HEK293 (cell line): ENCODE data around the gene SEPTIN7.

Experiments
- CTCF ChIA-PET: fragments of 350-600 bp; formaldehyde crosslinking; extraction: SDS; loops from one replicate; lab custom pipeline; 2021; ENCODE audit warnings: antibody characterized with exemption; lab: Yijun Ruan, JAX
- POLR2A ChIA-PET: fragments of 300-600 bp; formaldehyde crosslinking; extraction: SDS; loops from one replicate; lab custom pipeline; 2020; ENCODE audit warnings: antibody characterized with exemption, inconsistent platforms; lab: Yijun Ruan, JAX
- H3K27ac ChIP-seq: fragments of 200-500 bp; sonication (Bioruptor generic); 2 replicates; pipeline ENCODE4 v1.5.1; 2014; ENCODE audit warnings: low read depth, low read length, control low read depth, inconsistent platforms; ENCODE audit errors: extremely low read depth
- H3K36me3 ChIP-seq, 2 experiments: fragments of 200-500 bp in 1 of 2; sonication (Bioruptor generic) in 1 of 2; 1 replicate in 1 of 2; 2 replicates in 1 of 2; pipeline ENCODE4 v1.5.1; 2014 to 2017; ENCODE audit warnings: inconsistent platforms in 2 of 2, low read length in 2 of 2; ENCODE audit not compliant: control insufficient read depth in 2 of 2, insufficient read depth in 1 of 2
- H3K4me1 ChIP-seq: fragments of 200-500 bp; sonication (Bioruptor generic); 2 replicates; pipeline ENCODE4 v1.5.1; 2014; ENCODE audit warnings: mild to moderate bottlenecking, low read length, inconsistent platforms; ENCODE audit not compliant: control insufficient read depth, insufficient read depth
- H3K4me3 ChIP-seq: 2 replicates; pipeline ENCODE4 v1.5.1; 2011; ENCODE audit warnings: low read depth, mild to moderate bottlenecking, control low read depth, low read length, moderate library complexity
- H3K9me3 ChIP-seq: fragments of 200-500 bp; sonication (Bioruptor generic); 2 replicates; pipeline ENCODE4 v1.5.1; 2014; ENCODE audit warnings: low read depth, low read length, inconsistent platforms; ENCODE audit not compliant: control insufficient read depth, insufficient read depth
- BCL6B ChIP-seq: fragments of 450-650 bp; formaldehyde crosslinking; IDR thresholded peaks from 2 replicates; pipeline ENCODE4 v1.5.1; 2017; ENCODE audit warnings: missing biosample characterization, missing genetic modification characterization
- EGR2 ChIP-seq: fragments of 450-650 bp; formaldehyde crosslinking; IDR thresholded peaks from 2 replicates; pipeline ENCODE4 v1.5.1; 2016; ENCODE audit warnings: low read depth, missing biosample characterization, missing genetic modification characterization
- FEZF1 ChIP-seq: fragments of 450-650 bp; formaldehyde crosslinking; IDR thresholded peaks from 2 replicates; pipeline ENCODE4 v1.5.1; 2016; ENCODE audit warnings: missing biosample characterization, missing genetic modification characterization
- IKZF3 ChIP-seq: fragments of 450-650 bp; IDR thresholded peaks from 2 replicates; pipeline ENCODE4 v1.5.0; 2018; ENCODE audit warnings: missing biosample characterization, mild to moderate bottlenecking, missing genetic modification characterization, moderate library complexity
- PRDM1 ChIP-seq: fragments of 450-650 bp; formaldehyde crosslinking; IDR thresholded peaks from 2 replicates; pipeline ENCODE4; 2016; ENCODE audit warnings: missing biosample characterization, missing genetic modification characterization
- ZNF112 ChIP-seq: fragments of 450-650 bp; formaldehyde crosslinking; IDR thresholded peaks from 2 replicates; pipeline ENCODE4 v1.5.0; 2017; ENCODE audit warnings: missing biosample characterization, missing genetic modification characterization
- ZNF202 ChIP-seq: fragments of 450-650 bp; formaldehyde crosslinking; IDR thresholded peaks from 2 replicates; pipeline ENCODE4 v1.5.1; 2016; ENCODE audit warnings: missing biosample characterization, missing genetic modification characterization, borderline replicate concordance
- ZNF223 ChIP-seq: fragments of 450-650 bp; formaldehyde crosslinking; IDR thresholded peaks from 2 replicates; pipeline ENCODE4 v1.5.1; 2016; ENCODE audit warnings: missing biosample characterization, missing genetic modification characterization
- ZNF48 ChIP-seq: fragments of 450-650 bp; formaldehyde crosslinking; IDR thresholded peaks from 2 replicates; pipeline ENCODE4 v1.5.1; 2016; ENCODE audit warnings: missing biosample characterization, missing genetic modification characterization
- ZNF555 ChIP-seq: fragments of 450-650 bp; formaldehyde crosslinking; conservative IDR thresholded peaks from 2 replicates; pipeline ENCODE4 v1.5.1; 2017; ENCODE audit warnings: missing biosample characterization, mild to moderate bottlenecking, missing genetic modification characterization, inconsistent platforms
- ZNF600 ChIP-seq: fragments of 450-650 bp; formaldehyde crosslinking; IDR thresholded peaks from 2 replicates; pipeline ENCODE4 v1.5.1; 2016; ENCODE audit warnings: missing biosample characterization, missing genetic modification characterization
- ZNF621 ChIP-seq: fragments of 450-650 bp; formaldehyde crosslinking; IDR thresholded peaks from 2 replicates; pipeline ENCODE4 v1.5.1; 2017; ENCODE audit warnings: missing biosample characterization, missing genetic modification characterization
- ZNF624 ChIP-seq: fragments of 450-650 bp; formaldehyde crosslinking; IDR thresholded peaks from 2 replicates; pipeline ENCODE4 v1.5.1; 2017; ENCODE audit warnings: missing biosample characterization, missing genetic modification characterization
- ZNF677 ChIP-seq: fragments of 450-650 bp; IDR thresholded peaks from 2 replicates; pipeline ENCODE4 v1.5.0; 2018; ENCODE audit warnings: missing biosample characterization, mild to moderate bottlenecking, missing genetic modification characterization, moderate library complexity
- ZNF776 ChIP-seq: fragments of 450-650 bp; formaldehyde crosslinking; IDR thresholded peaks from 2 replicates; pipeline ENCODE4 v1.5.0; 2017; ENCODE audit warnings: missing biosample characterization, missing genetic modification characterization, borderline replicate concordance
- ZNF785 ChIP-seq: fragments of 450-650 bp; formaldehyde crosslinking; IDR thresholded peaks from 2 replicates; pipeline ENCODE4 v1.5.1; 2016; ENCODE audit warnings: missing biosample characterization, missing genetic modification characterization

SEPTIN7 gene

GRCh38 chr7:35849158-35849831 lies 48.4 kb downstream of the SEPTIN7 start:
- H3K27ac ChIP-seq, result no peak overlapping the region
- peaks cover 6% of the 10 kb centered on the region for H3K4me1 ChIP-seq
- peak; percentile 50; the same call in 1 of the 2 replicates for TF ChIP-seq ZNF600 (tag by site-specific recombination)
- TF ChIP-seq ZNF785, result no peak
- POLR2A ChIA-PET, result no interaction called here
- CTCF ChIA-PET, result interaction anchor here (0.6 kb wide), 1 partner anchor 1352 kb away, joined by 3 read pairs; no protein-coding TSS in a partner anchor
- no peaks in the 10 kb centered on the region for H3K9me3 ChIP-seq
- no peak overlapping the region for H3K4me3 ChIP-seq
- H3K36me3 ChIP-seq, result peaks cover 4 to 8% of the 10 kb centered on the region in 2 experiments; a peak in 2 of 3 replicates

- no peak for TF ChIP-seq ZNF621 (tag by site-specific recombination)
- no peak for TF ChIP-seq ZNF48 (tag by site-specific recombination)
- no peak for TF ChIP-seq ZNF776 (tag by site-specific recombination)
- no peak for TF ChIP-seq ZNF600 (tag by site-specific recombination)
- TF ChIP-seq ZNF624 (tag by site-specific recombination), result no peak
- TF ChIP-seq EGR2 (tag by site-specific recombination), result no peak
- TF ChIP-seq ZNF112, result no peak
- no peak for TF ChIP-seq ZNF785
- no peak for TF ChIP-seq ZNF677 (tag by site-specific recombination)
- no peak for TF ChIP-seq FEZF1 (tag by site-specific recombination)
- no peak for TF ChIP-seq BCL6B (tag by site-specific recombination)
- no peak for TF ChIP-seq ZNF555 (tag by site-specific recombination)
- TF ChIP-seq IKZF3 (tag by site-specific recombination), result no peak
- no peak for TF ChIP-seq PRDM1 (tag by site-specific recombination)
- TF ChIP-seq ZNF202 (tag by site-specific recombination), result no peak
- no peak for TF ChIP-seq ZNF223 (tag by site-specific recombination)
- H3K36me3 ChIP-seq, result peaks cover 0 to 8% of the 10 kb centered on the region in 2 experiments; a peak in 1 of 3 replicates
- H3K9me3 ChIP-seq, result no peaks in the 10 kb centered on the region
- no peak overlapping the region for H3K4me3 ChIP-seq
- ChIA-PET POLR2A (no interaction called here), CTCF (interaction anchor here (0.6 kb wide), 1 partner anchor 1351 kb away, joined by 3 read pairs; no protein-coding TSS in a partner anchor)
- no peak overlapping the region for H3K27ac ChIP-seq
- H3K4me1 ChIP-seq, result peaks cover 6% of the 10 kb centered on the region
Observed at GRCh38 chr7:35849954-35850353, 49.1 kb downstream of the SEPTIN7 start.
